Measurements from ENCODE around the gene CXCR5.

Gene CXCR5

DNA sequence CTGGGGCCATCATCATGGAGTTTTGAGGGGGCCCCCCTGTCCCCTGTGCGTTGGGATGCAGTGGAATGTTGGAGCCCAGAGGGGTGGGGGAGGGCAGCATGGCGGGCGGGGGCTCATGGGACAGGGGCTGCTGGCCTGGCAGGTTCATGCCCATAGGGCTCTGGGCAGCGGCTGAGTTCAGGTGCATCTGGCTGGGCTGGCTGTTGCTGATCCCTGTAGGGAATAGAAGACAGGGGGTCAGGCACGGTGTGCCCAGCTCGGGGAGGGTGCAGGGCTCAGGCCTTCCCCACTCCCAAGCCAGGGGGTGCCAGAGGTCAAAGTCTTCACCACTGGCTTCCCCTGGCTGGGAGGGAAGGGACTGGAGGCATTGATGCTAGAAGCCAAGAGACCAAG is 15.6 kb downstream of the CXCR5 start:
- no peak for DNase-seq

DNA sequence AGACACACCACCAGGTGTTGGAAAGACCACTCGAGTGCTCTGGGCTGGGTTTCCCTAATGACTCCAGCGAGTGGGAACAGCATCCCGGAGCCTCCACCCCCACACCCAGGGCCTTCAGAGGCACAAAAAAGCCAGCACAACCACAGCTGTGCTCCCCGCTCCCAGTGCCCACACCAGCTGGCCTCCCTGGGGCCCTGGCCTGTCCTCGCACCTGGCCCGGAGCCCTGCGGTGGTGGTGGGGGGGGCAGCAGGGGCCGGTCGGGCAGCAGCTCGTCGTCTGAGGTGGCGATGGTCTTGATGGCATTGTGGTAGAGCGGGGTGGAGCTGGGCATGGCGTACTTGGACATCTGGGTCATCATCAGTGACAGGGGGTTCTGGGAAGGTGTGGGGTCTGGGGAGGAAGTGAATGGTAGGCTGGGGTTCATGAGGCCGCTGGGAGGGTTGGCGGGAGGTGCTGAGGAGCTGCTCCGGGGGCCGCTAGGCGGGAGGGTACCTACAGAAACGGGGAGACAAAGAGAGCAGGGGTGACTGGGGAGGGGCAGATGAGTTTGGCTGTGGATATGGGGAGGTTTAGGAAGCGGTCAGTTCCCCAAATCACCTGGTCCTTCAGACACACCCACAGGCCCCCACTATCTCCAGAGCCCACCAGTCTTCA is 16.1 kb downstream of the CXCR5 start:
- no peak for DNase-seq

DNA sequence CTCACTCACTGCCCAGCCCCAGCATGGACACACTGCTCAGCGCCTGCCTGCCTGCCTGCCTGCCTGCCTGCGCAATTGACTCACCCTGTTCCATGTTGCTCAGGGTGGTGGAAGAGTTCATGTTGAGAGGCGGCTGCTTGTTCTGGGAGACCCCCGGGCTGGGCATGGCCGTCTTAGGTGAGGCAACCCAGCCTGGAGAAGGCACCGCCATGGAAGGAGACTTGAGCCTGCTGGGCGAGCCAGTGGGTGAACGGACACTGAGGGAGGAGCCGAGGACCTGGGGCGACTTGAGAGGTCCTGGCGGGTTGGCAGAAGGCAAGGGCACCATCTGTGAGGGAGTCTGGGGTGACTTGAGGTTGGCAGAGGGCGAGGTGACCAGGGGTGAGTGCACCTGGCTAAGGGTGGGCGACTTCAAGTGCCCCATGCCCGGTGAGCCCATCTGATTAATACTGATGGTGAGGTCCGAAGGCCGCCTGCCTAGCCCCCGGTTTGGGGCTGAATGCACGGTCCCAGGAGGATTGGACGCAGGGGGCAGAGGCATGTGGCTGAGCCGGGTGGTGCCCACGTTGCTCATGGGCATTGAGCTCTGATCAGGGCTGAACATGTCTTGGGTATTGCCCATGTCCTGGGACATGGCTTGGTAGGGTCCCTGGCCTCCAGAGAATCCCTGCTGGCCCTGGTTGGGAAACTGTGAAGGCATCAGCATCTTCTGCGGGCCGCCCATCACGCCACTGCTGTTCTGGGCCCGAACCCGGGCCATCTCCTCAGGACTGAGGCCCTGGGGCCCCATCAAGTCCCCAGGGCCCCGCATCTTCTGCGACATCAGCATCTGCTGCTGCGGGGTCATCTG is 17.1 kb downstream of the CXCR5 start:
- DNase-seq = no peak

DNA sequence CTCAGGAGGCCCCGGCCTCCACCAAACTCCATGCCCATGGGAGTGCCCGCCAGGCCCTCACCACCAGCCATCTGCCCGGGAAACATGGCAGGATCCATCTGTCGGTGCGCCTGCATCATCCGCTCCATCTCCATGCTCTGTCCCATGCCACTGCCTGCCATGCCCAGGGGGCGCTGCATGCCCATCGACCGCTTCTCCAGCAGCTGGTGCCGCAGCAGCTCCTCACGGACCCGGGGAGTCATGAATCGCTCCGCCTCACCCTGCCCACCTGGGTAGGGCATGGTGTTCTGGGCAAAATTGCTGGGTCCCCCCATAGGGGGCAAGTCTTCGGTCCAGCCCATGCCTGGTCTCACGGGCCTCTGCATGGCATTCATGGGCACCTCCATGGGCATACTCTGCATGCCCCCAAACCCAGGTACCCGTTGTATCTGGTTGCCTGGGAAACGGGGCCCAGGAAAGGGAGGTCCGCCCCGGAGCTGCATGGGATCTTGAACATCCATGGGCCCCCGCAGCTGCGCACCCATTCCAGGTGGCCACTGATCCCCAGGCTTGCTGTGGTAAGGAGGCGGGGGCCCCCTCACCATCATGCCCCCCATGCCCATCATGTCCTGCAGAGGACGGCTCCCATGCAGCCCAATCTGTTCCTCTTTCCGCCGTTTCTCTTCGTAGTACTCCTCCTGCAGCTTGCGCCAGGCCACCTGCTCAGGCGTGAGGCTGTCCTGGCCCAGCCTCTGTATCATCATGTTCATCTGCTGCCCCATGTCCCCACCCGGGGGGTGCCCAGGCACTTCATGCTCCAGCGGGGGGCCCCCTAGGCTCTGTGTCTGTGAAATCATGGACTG is 18.0 kb downstream of the CXCR5 start:
- DNase-seq = no peak

DNA sequence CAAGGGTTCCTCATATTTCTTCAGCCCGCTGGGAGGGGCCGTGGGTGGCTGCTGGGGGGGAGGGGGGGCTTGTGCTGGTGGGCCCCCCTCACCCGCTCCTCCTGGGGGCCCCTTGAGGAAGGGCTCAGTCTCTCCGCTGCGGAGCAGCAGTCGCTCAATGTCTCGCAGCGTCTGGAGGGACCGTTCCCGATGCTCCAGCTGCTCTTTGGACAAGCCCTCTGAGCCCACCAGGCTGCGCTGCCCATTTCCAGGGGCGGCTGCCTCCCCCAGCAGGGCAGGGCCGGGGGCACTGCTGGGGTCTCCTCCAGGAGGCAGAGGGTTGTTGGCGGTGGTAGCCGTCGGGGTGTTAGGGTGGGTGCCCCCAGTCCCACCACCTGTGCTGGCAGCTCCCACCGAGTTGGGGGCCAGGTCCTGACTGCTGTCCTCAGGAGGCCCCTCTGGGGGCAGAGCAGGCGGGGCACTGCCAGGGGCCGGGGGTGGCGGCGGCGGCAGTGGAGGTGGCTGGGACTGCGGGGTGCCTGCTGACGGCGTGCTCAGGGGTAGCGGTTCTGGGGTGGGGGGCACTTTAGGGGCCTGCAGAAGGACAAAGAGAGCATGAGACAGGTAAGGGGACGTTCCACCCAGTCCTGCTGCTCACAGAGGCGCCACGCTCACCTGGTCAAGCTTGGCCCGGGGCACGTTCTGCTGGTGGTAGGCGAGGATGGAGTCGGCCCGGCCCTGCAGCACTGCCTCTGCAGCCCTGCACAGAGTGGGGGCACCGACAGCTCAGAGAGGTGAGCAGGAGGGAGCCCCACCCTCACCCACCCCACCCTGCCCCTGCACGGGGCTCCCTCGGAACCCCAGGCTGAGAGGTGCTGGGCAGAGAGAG is 18.9 kb downstream of the CXCR5 start:
- no peak for DNase-seq

DNA sequence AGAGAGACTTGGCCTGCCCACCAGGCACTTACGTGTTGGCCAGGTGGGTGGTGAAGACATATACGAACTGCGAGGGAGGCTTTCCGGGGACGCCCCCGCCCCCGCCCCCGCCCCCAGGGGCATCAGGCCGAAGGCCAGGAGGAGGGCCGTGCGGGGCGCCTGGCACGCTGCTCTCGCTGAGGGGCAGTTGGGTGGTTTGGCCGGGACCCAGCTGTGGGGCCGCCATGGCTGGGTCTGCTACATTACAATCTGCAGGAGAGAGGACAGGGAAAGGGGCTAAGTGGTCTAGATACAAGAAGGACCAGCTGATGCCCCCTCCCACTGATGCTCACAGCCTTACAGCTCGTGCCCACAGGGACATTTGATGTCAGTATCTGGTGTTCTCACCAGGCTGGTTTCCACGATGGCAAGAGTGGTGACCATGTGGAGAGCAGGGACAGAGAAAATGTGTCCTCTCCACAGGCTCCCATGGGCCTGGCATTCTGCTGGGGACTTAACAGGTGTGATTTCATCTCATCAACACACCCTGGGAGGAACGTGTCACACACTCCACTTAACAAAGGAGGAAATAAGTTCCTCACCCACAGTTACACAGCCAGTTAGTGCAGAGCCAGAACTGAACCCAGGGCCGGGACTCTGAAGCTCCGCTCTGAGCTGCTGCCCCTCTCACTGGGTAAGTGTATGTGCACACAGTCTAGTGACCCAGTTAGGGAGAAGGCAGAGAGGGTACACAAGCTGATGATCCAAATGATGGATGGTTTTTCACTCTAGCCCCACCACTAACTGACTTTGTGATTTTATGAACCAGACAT is 19.7 kb downstream of the CXCR5 start:
- no peak for DNase-seq

DNA sequence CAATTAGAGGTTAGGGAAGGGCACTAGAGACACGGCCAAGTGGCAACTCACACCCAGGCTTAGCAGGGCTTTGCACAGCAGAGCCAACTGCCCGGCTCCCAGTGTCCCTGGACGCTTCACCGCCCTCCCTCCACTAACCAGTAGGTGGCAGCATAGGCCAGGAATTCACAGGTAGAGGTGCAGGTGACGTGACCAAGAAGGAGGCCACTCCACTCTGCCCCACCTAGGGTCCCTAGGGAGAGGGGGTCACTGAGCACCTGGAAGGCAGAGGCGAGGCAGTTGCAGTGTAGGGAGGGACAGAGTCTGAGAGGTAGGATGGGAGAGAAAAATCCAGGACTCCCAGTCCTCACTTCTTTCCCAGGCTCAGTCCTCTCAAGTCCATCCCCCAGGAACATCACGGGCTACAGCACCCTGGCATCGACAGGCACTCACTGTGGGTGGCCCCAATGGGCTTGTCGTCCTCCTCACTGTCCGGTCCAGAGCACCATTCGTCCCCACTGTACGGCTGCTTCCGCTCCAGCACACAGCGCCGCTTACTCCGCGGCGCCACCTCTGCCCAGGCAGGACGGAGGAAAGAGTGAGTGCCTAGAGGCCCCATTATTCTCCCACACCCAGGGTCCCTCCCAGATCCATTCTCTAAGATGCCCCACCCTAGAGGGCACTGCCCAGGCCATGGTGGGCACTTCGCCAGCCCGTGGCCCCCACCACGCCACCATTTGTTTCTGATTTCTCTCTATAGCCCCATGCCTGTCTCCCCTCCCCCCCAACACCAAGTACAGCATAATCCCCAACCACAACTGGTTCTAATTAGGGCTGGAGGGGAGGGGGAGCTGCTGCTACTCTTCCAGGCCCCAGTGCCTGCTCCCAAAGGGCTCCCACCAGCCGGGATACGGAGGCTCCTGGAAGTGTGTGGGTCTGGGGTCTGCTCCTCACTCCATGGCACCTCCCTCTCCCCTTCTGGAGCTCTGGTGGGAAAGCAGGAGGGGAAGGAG is 23.7 kb downstream of the CXCR5 start:
- DNase-seq = peak; percentile 86

DNA sequence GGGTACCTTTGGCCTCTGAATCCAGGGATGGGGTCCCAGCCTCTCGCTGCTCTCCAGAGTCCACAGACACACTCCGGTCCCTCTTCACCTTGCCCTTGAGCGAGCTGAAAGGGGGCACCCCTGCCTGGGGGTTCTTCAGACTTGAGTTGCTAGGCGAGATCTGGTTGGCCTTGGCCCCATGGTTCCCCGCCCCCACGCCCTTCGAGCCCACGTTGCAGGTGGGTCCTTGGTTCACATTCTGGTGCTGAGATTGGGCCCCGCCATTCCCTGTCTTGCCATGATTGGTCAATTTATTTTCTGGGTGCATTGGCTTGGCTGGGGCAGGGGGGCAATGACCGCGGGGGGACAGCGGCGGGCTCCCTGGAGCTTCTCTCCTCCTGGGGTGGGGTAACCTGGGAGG is 24.6 kb downstream of the CXCR5 start:
- no peak for DNase-seq

DNA sequence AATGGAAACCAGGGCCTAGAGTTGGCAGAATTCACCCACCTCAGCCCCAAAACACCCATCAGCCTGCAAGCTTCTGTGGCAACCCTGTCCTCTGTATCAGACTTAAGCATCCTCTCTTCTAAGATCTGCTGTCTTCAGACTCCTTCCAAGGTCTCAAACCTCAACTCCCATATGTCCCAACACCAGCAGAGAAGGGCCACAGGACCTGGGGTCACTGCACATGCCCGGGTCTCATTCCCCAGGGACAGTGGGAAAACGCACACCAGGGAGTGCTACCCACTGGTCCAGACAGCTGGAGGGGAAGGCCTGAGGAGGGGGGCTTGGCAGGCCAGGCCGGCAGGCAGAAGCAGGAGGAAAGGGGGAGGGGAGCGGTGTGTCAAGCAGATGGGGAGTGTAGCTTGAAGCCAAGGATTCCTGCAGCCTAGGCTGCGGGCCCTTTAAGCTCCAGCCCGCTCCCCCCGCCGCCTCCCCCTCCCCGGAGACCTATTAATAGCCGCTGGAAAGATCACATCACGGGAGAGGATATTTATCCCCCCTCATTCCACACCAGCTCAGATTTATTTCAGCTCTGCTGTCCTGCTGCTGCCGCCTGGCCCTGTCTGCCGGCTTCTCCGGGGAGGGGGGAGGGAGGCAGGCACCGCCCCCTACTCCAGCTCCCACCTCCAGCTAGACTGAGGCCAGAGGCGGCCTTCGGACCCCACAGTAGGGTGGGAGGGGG is 25.4 kb downstream of the CXCR5 start:
- DNase-seq = no peak

DNA sequence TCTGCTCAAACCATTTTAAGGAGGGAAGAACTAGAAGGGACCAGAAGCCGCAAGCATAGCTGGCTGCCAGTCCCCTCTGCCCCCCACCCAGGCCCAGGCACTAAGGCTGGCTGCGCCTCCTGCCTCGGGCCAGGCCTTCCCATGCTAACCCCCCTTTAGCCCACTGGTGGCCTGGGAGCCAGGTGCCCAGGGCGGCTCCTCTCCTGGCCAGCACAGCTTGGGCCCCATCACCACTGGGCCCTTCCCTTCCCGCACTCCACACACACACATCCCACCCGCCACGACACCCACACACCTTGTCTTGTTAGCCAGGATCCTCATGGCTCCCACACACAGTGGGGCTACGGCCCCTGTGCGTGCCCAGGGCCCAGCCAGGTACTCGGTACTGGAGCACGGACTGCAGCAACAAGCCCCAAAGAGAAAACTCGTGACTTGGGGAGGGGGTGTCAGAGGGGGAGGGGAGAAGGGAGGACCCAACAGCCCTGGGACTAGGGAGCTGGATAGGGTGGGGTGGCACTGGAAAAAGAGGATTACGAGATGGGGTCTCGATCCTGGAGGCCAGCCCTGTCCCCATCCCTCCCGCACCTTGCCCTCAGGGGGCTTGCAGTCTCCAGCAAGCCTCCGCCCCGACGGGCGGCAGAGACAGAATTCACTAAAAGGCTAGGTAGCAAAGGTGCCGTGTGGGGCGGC is 26.1 kb downstream of the CXCR5 start:
- no peak for DNase-seq

DNA sequence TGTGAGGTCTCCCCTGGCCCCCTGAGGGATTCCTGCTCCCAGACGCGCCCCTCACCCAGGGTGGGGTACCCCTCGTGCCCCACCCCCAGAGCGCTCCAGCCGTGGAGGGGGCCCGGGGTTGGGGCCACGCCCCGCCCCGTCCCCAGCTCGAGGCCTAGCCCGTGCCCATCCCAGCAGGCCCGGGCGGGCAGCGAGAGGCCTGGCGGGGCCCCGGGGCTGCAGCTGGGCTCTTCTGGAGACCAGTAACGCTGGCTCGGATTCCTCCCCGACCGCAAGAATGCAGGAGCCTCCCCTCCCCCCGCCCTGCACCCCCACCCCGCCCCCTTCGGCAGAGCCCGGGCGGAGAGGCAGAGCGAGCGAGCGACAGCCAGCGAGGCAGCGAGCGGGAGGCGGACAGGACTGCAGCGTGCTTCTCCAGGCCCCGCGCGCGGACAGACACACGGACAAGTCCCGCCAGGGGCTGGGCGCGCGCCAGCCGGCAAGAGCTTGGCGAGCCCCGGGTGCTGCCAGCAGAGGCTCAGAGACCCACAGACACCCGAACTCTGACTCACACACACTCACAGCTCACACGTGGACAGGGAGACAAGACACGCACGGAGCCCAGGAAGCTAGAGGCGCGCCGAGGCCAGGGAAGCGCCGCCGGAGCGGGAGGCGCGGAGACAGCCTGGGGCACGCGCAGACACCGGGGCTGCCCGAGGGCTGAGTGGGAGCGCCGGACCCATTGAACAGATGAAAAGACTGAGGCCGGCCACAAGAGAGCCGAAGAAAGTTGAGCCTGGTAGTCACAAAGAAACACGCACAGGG is 26.8 kb downstream of the CXCR5 start:
- DNase-seq = peak; percentile 67

DNA sequence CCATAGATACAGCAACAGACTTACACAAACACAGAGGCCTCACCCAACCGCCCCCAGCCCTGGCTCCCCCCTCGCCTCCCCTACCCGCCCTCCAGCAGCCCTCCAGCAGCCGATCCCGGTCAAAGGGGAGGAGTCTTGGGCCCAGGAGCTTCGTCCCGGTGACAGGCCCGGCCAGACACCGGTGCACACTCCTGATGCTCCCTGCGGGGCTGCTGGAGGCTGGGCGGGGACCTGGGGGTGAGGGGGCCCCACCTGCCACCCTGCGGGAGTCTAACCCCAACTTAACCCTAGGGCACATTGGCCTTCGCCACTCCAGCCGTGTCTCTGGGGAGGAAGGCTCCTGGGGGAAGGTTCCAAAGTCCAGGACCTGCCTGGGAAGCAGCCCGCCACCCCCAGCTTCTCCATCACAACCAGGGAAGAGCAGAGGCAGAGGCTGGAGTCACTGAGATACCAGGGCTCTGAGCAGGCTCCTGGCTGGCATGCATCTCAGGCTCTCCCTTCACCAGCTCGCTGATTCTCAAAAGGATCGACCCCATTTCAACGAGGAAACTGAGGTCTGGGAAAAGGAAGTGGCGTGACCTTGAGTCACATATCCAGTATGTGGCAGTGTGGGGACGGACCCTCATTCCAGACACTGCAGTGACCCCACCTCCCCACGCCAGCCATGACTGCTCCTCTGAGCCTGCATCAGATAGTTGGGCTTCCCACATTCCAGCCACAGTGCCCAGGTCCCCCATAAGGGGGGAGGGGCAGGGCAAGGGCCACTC is 27.6 kb downstream of the CXCR5 start:
- DNase-seq = no peak

DNA sequence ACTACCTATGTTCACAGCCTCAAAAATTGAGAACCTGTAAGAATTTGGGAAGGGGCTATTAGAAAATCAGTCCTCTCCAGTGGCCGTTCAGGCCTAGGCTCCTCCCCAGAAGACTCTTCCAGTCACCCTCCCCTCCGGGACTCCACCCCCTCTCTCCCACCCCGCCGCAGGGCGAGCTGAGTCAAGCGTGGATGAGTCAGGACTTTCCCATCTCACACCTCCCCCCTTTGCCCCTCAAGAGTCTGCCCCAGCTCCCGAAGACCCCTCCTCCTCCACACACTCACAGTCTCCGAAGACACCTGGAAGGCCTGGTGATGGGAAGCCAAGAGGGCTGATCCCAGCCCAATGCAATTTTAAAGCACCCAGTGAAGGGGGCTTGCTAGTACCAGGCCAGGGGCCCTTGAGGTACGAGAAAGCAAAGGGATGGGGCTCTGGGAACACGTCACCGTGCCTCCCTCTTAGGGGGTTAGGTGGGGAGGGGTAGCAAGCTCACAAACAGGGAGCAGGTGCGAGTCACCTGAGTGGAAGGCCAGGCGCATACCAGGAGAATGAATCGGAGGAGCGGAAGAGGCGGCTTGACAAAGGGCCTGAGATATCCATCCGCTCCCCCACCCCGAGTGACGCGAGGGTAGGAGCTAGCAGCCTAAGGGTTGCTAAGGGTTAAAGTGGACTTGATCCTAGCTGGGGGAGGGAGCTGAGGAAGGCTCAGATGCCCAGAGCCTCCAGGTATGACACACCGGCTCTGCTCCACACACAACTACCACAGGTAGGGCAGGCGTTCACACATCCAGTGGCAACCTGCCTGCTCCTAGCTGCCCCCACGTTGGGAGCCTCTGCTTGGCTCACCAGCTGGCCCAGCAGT is 28.4 kb downstream of the CXCR5 start:
- DNase-seq = peak; percentile 71

DNA sequence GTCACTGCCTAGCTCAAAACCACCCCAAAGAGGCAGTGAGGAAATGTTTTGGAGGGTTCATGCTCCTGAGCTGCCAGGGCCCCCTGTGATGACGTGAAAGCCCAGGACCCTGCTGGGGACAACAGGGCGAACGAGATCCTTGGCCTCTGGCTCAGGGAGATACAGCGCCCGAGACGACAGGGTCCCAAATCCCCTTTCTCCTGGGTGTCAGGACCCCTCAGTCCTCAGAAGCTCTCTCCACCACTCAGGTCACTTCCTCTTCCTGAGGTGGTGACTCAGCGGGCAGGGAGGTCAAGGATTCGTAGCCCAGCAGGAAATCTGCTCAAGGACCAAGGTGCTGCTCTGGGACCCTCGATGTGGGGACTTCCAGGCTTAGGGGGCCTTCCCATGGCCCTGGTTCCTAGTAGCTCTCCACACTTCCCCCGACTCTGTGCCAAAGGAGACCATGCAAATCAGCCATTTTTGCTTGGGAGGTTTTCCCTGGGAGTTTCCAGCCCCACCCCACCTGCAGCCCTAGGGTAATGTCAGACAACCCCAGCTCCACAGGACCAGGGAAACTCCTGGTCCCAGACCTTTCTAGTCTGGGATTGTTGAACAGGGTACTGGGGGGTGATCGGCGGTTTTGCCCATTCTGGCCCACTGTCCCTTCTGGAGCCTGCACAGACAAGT is 29.2 kb downstream of the CXCR5 start:
- no peak for DNase-seq

DNA sequence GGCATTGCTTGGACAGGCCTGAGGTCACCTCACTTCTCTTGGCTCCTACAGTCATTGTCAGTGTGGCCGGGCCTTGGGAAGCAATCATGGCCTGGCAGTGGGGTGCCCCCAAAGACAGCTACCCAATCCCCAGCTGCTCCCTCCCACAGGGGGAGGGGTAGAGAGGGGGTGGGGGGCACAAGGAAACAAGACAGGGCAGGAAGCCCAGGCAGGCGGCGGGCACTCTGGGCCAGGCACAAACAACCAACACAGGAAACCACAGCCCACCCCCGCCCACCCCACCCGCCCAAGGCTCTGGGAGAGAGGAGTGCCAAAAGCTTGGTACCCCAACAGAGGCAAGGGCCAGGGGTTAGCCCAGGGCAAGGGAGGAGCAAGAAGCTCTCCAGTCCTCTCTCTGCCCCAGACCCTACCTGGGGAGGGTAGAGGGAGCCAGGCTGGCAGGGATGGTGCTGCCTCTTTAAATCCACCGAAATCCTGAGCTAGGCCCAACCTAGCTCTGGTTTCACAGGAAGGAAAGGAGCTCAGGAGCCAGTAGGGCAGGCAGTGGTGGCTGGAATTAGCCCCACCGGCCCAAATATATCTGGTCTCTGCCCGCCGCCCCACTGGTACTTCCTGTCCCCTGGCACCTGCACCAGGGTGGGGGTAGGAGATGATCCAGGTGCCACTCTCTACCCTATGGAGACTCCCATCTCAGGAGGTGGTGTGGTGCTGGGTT is 29.9 kb downstream of the CXCR5 start:
- peak; percentile 76 for DNase-seq

All from CD4-positive, alpha-beta T cell treated with Interleukin-15 for 1 hour (primary cell).